ENCODE data around the gene DIPK1B. TPM values are rescaled to one million over a fixed set of nuclear protein-coding genes. Genes with fewer than 3 reads are reported as not detected.

Gene DIPK1B
- total RNA-seq, 1 donor from 2014 or later = 2.2 TPM

GRCh38 chr9:136744773-136745172 lies 32.4 kb downstream of the DIPK1B start:
- Mint-ChIP-seq H3K9me3 (no peaks in the 10 kb centered on the region), H3K36me3 (ENCODE audit: low read depth) (peaks cover 2% of the 10 kb centered on the region), H3K27ac (no peak overlapping the region), H3K27me3 (no peaks in the 10 kb centered on the region), H3K4me3 (no peak overlapping the region), H3K4me1 (peaks cover 61% of the 10 kb centered on the region)
- DNase-seq (no peak), ATAC-seq (ENCODE audit: low read depth) (no peak)
- intact Hi-C loops (cut with micrococcal nuclease) = no loop called here
- ChIA-PET POLR2A (interaction anchor here (0.8 to 7.6 kb wide), 3 partner anchors 13 to 44 kb away, joined by 5 to 112 read pairs (median 36); partner anchors contain the start of gene LCN8), CTCF (no interaction called here)
- no peak for TF ChIP-seq CTCF (IDR thresholded peaks at IDR 0.05)

GRCh38 chr9:136745389-136746154 lies 33.2 kb downstream of the DIPK1B start:
- Mint-ChIP-seq H3K27ac (no peak overlapping the region), H3K36me3 (ENCODE audit: low read depth) (peaks cover 2% of the 10 kb centered on the region), H3K4me1 (peaks cover 64% of the 10 kb centered on the region), H3K4me3 (no peak overlapping the region), H3K27me3 (no peaks in the 10 kb centered on the region), H3K9me3 (no peaks in the 10 kb centered on the region)
- DNase-seq (no peak), ATAC-seq (ENCODE audit: low read depth) (no peak)
- ChIA-PET POLR2A (interaction anchor here (0.8 to 7.6 kb wide), 4 partner anchors 12 to 45 kb away, joined by 3 to 112 read pairs (median 20); partner anchors contain the start of gene LCN8), CTCF (no interaction called here)
- no peak for TF ChIP-seq CTCF (IDR thresholded peaks at IDR 0.05)
- intact Hi-C loops (cut with micrococcal nuclease) = no loop called here

- intact Hi-C loops (cut with micrococcal nuclease) = no loop called here
- no peak for TF ChIP-seq CTCF (IDR thresholded peaks at IDR 0.05)
- Mint-ChIP-seq H3K9me3 (no peaks in the 10 kb centered on the region), H3K27ac (no peak overlapping the region), H3K4me3 (no peak overlapping the region), H3K36me3 (ENCODE audit: low read depth) (peaks cover 2% of the 10 kb centered on the region), H3K4me1 (peaks cover 65% of the 10 kb centered on the region), H3K27me3 (no peaks in the 10 kb centered on the region)
- ChIA-PET POLR2A (interaction anchor here (1.0 to 7.6 kb wide), 2 partner anchors 12 to 17 kb away, joined by 3 to 112 read pairs; partner anchors contain the start of gene LCN8), CTCF (no interaction called here)
- DNase-seq = no peak
- no peak for ATAC-seq (ENCODE audit: low read depth)
Measured at GRCh38 chr9:136746155-136746490, 33.8 kb downstream of the DIPK1B start.

- ChIA-PET CTCF (no interaction called here), POLR2A (interaction anchor here (7.6 kb wide), 1 partner anchor 17 kb away, joined by 112 read pairs; no protein-coding TSS in a partner anchor)
- Mint-ChIP-seq H3K27ac (no peak overlapping the region), H3K4me1 (peaks cover 62% of the 10 kb centered on the region), H3K9me3 (peaks cover 1% of the 10 kb centered on the region), H3K4me3 (no peak overlapping the region), H3K36me3 (ENCODE audit: low read depth) (no peaks in the 10 kb centered on the region), H3K27me3 (no peaks in the 10 kb centered on the region)
- TF ChIP-seq CTCF (IDR thresholded peaks at IDR 0.05) = no peak
- intact Hi-C loops (cut with micrococcal nuclease) = no loop called here
- ATAC-seq (ENCODE audit: low read depth) = no peak
- DNase-seq = no peak
Measured at GRCh38 chr9:136746621-136747020, 34.2 kb downstream of the DIPK1B start.

GRCh38 chr9:136747161-136748060 lies 35.0 kb downstream of the DIPK1B start:
- no peak overlapping the region for H3K4me3 Mint-ChIP-seq
- no peak overlapping the region for H3K27ac Mint-ChIP-seq
- no peak for TF ChIP-seq CTCF (IDR thresholded peaks at IDR 0.05)
- no peak for DNase-seq
- H3K4me1 Mint-ChIP-seq = peaks cover 57% of the 10 kb centered on the region
- CTCF ChIA-PET = no interaction called here
- POLR2A ChIA-PET = interaction anchor here (0.7 to 7.6 kb wide), 3 partner anchors 11 to 24 kb away, joined by 3 to 112 read pairs (median 37); partner anchors contain the start of gene LCN8
- H3K27me3 Mint-ChIP-seq = no peaks in the 10 kb centered on the region
- peaks cover 7% of the 10 kb centered on the region for H3K9me3 Mint-ChIP-seq
- intact Hi-C loops (cut with micrococcal nuclease) = no loop called here
- no peak for ATAC-seq (ENCODE audit: low read depth)
- H3K36me3 Mint-ChIP-seq (ENCODE audit: low read depth) = peaks cover 3% of the 10 kb centered on the region
